OCI-LY7 (cell line): Measurements from ENCODE around the gene EEPD1. TPM values are rescaled to one million over a fixed set of nuclear protein-coding genes. Genes with fewer than 3 reads are reported as not detected.

Experiments used
- BruUV-seq: library from RNA; stranded (reverse); fragments of 400-500 nt; replicated peaks from 2 replicates; lab custom pipeline; 2021; lab: Mats Ljungman, UMichigan
- CTCF ChIA-PET: fragments of 300-600 bp; sonication (Branson Sonifier 250); formaldehyde crosslinking; loops from one replicate; lab custom pipeline; 2022; ENCODE audit warnings: antibody characterized with exemption; ENCODE audit not compliant: unreplicated experiment; lab: Charles Lee
- POLR2A ChIA-PET: fragments of 300-600 bp; sonication (Branson Sonifier 250); formaldehyde crosslinking; loops from one replicate; lab custom pipeline; 2022; ENCODE audit warnings: antibody characterized with exemption; lab: Charles Lee
- DNase-seq: peaks from one replicate; pipeline ENCODE4 v3.0.0-alpha.2; 2015; ENCODE audit warnings: low spot score
- H2AFZ ChIP-seq: fragments of 200-600 bp; sonication (generic), shearing (Covaris generic); 2 replicates; pipeline ENCODE4 v1.6.1; 2014; ENCODE audit warnings: mild to moderate bottlenecking, antibody characterized with exemption, low read length, moderate library complexity
- H3K27ac ChIP-seq: fragments of 200-600 bp; sonication (generic); 2 replicates; pipeline ENCODE4 v1.5.1; 2014; ENCODE audit warnings: mixed run types, low read depth, mild to moderate bottlenecking, moderate library complexity, low read length, inconsistent platforms; ENCODE audit not compliant: poor library complexity, severe bottlenecking
- H3K36me3 ChIP-seq: fragments of 200-600 bp; sonication (generic); 2 replicates; pipeline ENCODE4 v1.6.1; 2014; ENCODE audit warnings: mild to moderate bottlenecking, antibody characterized with exemption, low read length, moderate library complexity, mixed read lengths; ENCODE audit not compliant: insufficient read depth
- H3K4me1 ChIP-seq: fragments of 200-600 bp; sonication (generic); 2 replicates; pipeline ENCODE4 v1.5.1; 2014; ENCODE audit warnings: mild to moderate bottlenecking, low read length; ENCODE audit not compliant: insufficient read depth, poor library complexity, severe bottlenecking
- H3K4me2 ChIP-seq: fragments of 200-600 bp; sonication (generic); 2 replicates; pipeline ENCODE4 v1.6.1; 2014; ENCODE audit warnings: mild to moderate bottlenecking, low read length
- H3K4me3 ChIP-seq: fragments of 200-600 bp; sonication (generic); 2 replicates; pipeline ENCODE4 v1.5.1; 2014; ENCODE audit warnings: mild to moderate bottlenecking, low read depth, low read length; ENCODE audit not compliant: poor library complexity, severe bottlenecking
- H3K79me2 ChIP-seq: fragments of 200-600 bp; sonication (generic); 2 replicates; pipeline ENCODE4 v1.6.1; 2016; ENCODE audit warnings: low read depth, mild to moderate bottlenecking, low read length, moderate library complexity, mixed read lengths; ENCODE audit not compliant: insufficient read depth
- H3K9me2 ChIP-seq: fragments of 200-600 bp; sonication (generic); 2 replicates; pipeline ENCODE4 v1.6.1; 2016; ENCODE audit warnings: mild to moderate bottlenecking, low read length, mixed read lengths; ENCODE audit not compliant: insufficient read depth
- H3K9me3 ChIP-seq: fragments of 200-600 bp; sonication (generic); 2 replicates; pipeline ENCODE4 v1.6.1; 2014; ENCODE audit warnings: mild to moderate bottlenecking, mixed run types, low read length, mixed read lengths
- H4K20me1 ChIP-seq: fragments of 200-600 bp; sonication (generic); 2 replicates; pipeline ENCODE4 v1.6.1; 2014; ENCODE audit warnings: mild to moderate bottlenecking, antibody characterized with exemption, low read length, moderate library complexity, mixed read lengths; ENCODE audit not compliant: insufficient read depth
- EZH2phosphoT487 ChIP-seq: fragments of 200-600 bp; sonication (generic); IDR thresholded peaks from 2 replicates; pipeline ENCODE4 v1.6.1; 2018; ENCODE audit warnings: low read depth, borderline replicate concordance, mild to moderate bottlenecking, mixed run types, antibody characterized with exemption, low read length, moderate library complexity, mixed read lengths
- intact Hi-C: fragments of 100-400 bp; cut with micrococcal nuclease; formaldehyde crosslinking; loops from one replicate; pipeline ENCODE4 v1.10.0; 2022; ENCODE audit not compliant: unreplicated experiment
- total RNA-seq, 2 experiments: library from RNA; depleted of rRNA in 1 of 2; stranded (reverse); fragments of >200 nt in 1 of 2; shearing (Covaris generic) in 1 of 2; gene quantifications; 2 replicates each; pipeline ENCODE4 v1.2.3, GENCODE V29; 2014 to 2022
- TF ChIP-seq, protein P1 (sequence below): fragments of 200-600 bp; sonication (generic); conservative IDR thresholded peaks from 2 replicates; pipeline ENCODE4 v1.5.1; 2014; ENCODE audit warnings: mild to moderate bottlenecking, antibody characterized with exemption, low read length, moderate library complexity, mixed read lengths

Gene EEPD1
- total RNA-seq, 2 experiments from 2014 or later: 1.7 to 8.1 TPM

DNA sequence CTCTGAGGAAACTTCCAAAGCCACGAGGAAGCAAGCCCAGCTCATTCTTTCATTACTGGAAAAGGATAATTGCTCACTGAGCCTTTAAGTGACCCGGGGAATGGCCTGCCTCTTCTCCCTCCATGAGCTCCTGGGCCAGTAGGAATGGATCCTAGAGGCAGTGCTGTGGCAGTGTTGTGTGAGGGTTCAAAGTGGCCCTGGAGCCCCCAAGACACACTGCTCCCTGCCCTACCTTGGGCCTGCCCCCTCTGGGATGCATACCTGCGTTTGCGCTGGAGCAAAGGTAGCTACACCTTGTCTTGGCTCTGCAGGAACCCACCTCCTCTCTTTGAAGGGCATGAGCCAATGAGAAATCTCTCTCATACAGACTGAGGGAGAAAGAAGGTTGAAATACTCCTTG, 120.8 kb downstream of the EEPD1 start:
- BruUV-seq: no TSS peak
- no peak overlapping the region for H3K4me3 ChIP-seq
- H3K4me1 ChIP-seq: peaks cover 2% of the 10 kb centered on the region
- H3K36me3 ChIP-seq: no peaks in the 10 kb centered on the region
- H2AFZ ChIP-seq: no peak overlapping the region
- intact Hi-C loops: no loop called here
- no peak for TF ChIP-seq EZH2phosphoT487
- TF ChIP-seq, protein P1, sequence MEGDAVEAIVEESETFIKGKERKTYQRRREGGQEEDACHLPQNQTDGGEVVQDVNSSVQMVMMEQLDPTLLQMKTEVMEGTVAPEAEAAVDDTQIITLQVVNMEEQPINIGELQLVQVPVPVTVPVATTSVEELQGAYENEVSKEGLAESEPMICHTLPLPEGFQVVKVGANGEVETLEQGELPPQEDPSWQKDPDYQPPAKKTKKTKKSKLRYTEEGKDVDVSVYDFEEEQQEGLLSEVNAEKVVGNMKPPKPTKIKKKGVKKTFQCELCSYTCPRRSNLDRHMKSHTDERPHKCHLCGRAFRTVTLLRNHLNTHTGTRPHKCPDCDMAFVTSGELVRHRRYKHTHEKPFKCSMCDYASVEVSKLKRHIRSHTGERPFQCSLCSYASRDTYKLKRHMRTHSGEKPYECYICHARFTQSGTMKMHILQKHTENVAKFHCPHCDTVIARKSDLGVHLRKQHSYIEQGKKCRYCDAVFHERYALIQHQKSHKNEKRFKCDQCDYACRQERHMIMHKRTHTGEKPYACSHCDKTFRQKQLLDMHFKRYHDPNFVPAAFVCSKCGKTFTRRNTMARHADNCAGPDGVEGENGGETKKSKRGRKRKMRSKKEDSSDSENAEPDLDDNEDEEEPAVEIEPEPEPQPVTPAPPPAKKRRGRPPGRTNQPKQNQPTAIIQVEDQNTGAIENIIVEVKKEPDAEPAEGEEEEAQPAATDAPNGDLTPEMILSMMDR: no peak
- no peak overlapping the region for H3K27ac ChIP-seq
- ChIA-PET POLR2A (interaction anchor here (0.5 to 3.0 kb wide), 4 partner anchors 10 to 38 kb away, joined by 4 to 12 read pairs (median 8); no protein-coding TSS in a partner anchor), CTCF (no interaction called here)
- H3K4me2 ChIP-seq: no peak overlapping the region
- H3K9me3 ChIP-seq: no peaks in the 10 kb centered on the region
- no peaks in the 10 kb centered on the region for H3K79me2 ChIP-seq
- no peaks in the 10 kb centered on the region for H3K9me2 ChIP-seq
- DNase-seq: no peak
- H4K20me1 ChIP-seq: no peaks in the 10 kb centered on the region

DNA sequence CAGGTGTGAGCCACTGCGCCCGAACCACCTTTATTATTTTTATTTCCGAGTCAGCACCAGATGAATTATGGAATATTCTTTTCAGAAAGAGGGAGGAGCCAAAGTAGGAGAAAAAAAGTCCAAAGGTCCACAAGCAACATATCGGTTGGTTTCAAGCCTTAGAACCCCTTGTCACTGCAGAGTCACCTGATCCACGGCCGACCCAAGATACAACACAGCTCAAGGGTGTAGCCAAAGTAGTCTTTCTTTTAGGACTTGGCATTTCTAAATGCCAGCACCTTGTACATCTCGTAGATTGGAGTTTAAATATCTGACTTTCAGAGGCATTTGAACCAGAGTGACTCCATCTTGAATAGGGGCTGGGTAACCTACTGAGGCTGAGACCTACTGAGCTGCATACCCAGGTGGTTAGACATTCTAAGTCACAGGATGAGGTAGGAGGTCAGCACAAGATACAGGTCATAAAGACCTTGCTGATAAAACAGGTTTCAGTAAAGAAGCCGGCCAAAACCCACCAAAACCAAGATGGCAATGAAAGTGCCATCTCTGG, 122.8 kb downstream of the EEPD1 start:
- no peaks in the 10 kb centered on the region for H3K79me2 ChIP-seq
- H3K9me3 ChIP-seq: no peaks in the 10 kb centered on the region
- no peak overlapping the region for H2AFZ ChIP-seq
- BruUV-seq: no TSS peak
- TF ChIP-seq, protein P1: no peak
- TF ChIP-seq EZH2phosphoT487: no peak
- H3K4me2 ChIP-seq: no peak overlapping the region
- DNase-seq: no peak
- H3K36me3 ChIP-seq: no peaks in the 10 kb centered on the region
- H4K20me1 ChIP-seq: no peaks in the 10 kb centered on the region
- H3K9me2 ChIP-seq: no peaks in the 10 kb centered on the region
- no peak overlapping the region for H3K27ac ChIP-seq
- POLR2A ChIA-PET: interaction anchor here (1.4 to 2.2 kb wide), 2 partner anchors 8 to 11 kb away, joined by 4 to 8 read pairs; no protein-coding TSS in a partner anchor
- H3K4me1 ChIP-seq: peaks cover 8% of the 10 kb centered on the region
- intact Hi-C loops: no loop called here
- CTCF ChIA-PET: no interaction called here
- no peak overlapping the region for H3K4me3 ChIP-seq

DNA sequence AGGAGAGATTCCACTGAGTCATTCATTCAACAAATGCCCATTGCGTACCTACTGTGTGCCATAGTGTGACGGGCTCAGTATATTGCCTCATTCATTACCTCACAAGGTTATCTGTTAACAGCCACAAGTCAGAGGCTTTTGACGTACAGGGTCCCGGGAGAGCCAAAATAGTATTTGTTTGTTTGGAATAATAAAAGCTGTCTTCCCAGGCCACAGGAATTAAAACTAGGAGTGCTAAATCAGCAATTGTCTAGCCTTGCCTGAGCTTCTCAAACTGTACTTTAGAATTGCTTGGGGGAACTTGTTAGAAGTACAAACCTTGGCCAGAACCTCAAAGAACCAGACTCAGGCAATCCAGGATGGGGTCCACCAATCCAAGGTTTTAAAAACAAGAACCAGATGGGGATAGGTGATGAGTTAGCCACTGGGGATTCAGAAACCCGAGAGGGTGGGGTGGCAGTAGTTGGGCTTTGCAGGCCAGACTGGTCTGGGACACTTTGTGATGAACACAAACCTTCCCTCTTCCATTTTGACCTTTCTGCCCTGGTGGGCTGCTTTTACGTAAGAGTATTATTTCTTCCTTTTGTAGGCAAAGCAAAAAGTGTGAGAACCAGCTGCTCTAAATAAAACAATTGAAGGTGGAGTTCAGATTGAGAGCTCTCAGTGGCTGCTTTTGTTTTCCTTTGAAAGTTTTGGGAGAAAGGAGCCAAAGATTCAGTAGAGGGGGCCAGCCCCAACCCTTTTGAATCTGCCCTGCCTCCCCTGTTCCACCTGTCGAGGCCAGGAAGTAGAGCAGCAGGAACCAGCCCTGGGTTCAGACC, 123.6 kb downstream of the EEPD1 start:
- Histone ChIP-seq H2AFZ (no peak overlapping the region), H3K36me3 (no peaks in the 10 kb centered on the region), H3K27ac (no peak overlapping the region), H3K4me1 (peaks cover 16% of the 10 kb centered on the region), H3K4me2 (no peak overlapping the region), H3K4me3 (no peak overlapping the region), H3K9me2 (no peaks in the 10 kb centered on the region), H3K9me3 (no peaks in the 10 kb centered on the region), H3K79me2 (no peaks in the 10 kb centered on the region), H4K20me1 (no peaks in the 10 kb centered on the region)
- no TSS peak for BruUV-seq
- CTCF ChIA-PET: no interaction called here
- TF ChIP-seq EZH2phosphoT487: no peak
- TF ChIP-seq, protein P1: no peak
- intact Hi-C loops: no loop called here
- POLR2A ChIA-PET: interaction anchor here (1.4 to 2.8 kb wide), 4 partner anchors 9 to 12 kb away, joined by 4 to 13 read pairs (median 8); no protein-coding TSS in a partner anchor
- no peak for DNase-seq
